Lower lobe of right lung (tissue), 2 donors: ENCODE measurements around the gene PCOLCE2. TPM values are rescaled to one million over a fixed set of nuclear protein-coding genes. Genes with fewer than 3 reads are reported as not detected.

Source experiments
- ATAC-seq, 2 donors: fragments of 200-7000 bp; cut with Tn5 transposase; one replicate each; pipeline ENCODE4 v1.9.1; 2020 to 2022; ENCODE audit warnings: mild to moderate bottlenecking in 2 of 2, moderate library complexity in 2 of 2
- DNase-seq: peaks from one replicate; pipeline ENCODE4 v3.0.0-alpha.2; 2020
- H3K27ac ChIP-seq: fragments of 200-600 bp; one replicate; pipeline ENCODE4 v1.8.0; 2022
- H3K27me3 ChIP-seq: fragments of 200-600 bp; one replicate; pipeline ENCODE4 v1.8.0; 2022; ENCODE audit warnings: low read depth
- H3K36me3 ChIP-seq: fragments of 200-600 bp; one replicate; pipeline ENCODE4 v1.8.0; 2022; ENCODE audit warnings: mild to moderate bottlenecking
- H3K4me1 ChIP-seq: fragments of 200-600 bp; one replicate; pipeline ENCODE4 v1.8.0; 2022
- H3K4me3 ChIP-seq: fragments of 200-600 bp; one replicate; pipeline ENCODE4 v1.8.0; 2022; ENCODE audit warnings: mild to moderate bottlenecking
- H3K9me3 ChIP-seq: fragments of 200-600 bp; one replicate; pipeline ENCODE4 v1.8.0; 2022
- intact Hi-C: fragments of 100-400 bp; cut with DNase I; formaldehyde crosslinking; loops from one replicate; pipeline ENCODE4 v1.11.0; 2022
- long read RNA-seq: library from polyadenylated mRNA; unstranded; transcript quantifications from one replicate; pipeline ENCODE4 v2.0.0, GENCODE V29; 2021
- total RNA-seq: library from RNA; stranded (reverse); fragmentation: NEBNext Ultra II Directional; extraction: Animal tissue kit (Norgen Biotek cat#: 25700); gene quantifications from one replicate; pipeline ENCODE4 v1.2.1, GENCODE V29; 2021
- TF ChIP-seq, protein P1 (sequence below): fragments of 200-600 bp; IDR thresholded peaks from one replicate; pipeline ENCODE4 v1.8.0; 2022; ENCODE audit warnings: antibody characterized with exemption, mild to moderate bottlenecking
- donor health status: DM: no; HTN: yes; CAD: no; lungs with severe emphysema.

The PCOLCE2 gene
- 41.0 TPM for total RNA-seq
- long read RNA-seq, transcript PCOLCE2-201 (9 exons, 2,021 nt): major isoform, 66 of 82 reads
- long read RNA-seq, partial matches to known transcripts: 7 of 82 reads
- long read RNA-seq, other reads (novel, unspliced or antisense): 8 of 82 reads

DNA sequence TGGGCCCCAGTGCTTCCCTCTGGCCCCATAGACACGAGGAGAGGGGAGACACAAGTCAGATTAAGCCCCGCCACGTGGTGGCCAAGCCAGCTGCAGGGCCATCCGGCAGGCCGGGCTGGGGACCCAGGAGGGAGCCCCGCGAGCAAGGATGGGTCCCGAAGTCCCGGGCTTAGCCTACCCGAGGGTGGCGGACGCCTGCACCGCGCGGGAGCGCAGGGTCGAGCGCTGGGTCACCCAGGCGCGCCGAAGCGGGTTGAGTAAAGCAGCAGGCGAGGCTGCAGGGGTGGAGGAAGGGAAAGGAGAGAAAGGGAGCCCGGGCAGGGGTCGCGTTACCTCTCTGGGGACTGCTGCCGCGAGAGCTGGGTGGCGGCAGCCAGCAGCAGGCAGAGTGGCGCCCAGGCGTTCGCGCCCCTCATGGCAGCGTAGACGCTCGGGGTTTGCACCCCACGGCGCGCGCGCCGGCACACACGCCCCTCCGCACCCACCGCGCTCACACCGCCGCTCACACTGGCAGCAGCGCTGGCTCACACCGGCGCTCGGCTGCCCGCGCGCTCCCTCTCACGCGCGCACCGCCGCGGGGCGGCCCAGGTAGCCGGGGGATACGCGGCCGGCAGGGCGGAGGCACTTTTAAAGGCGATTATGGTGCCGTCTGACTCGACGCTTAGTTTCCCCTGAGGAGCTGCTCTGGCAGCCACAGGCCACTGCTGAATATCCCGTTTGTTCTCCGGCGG, at the start of gene PCOLCE2:
Gene PCOLCE2 (minus strand): TSS at position 603 of the 731 bp plus-strand sequence. CDS start 187 bp downstream, at position 416.
- Histone ChIP-seq H3K27me3 (peaks cover 21% of the 10 kb centered on the region), H3K4me3 (peak within 1 kb of the TSS; percentile 60), H3K36me3 (no peaks in the 10 kb centered on the region), H3K9me3 (no peaks in the 10 kb centered on the region), H3K27ac (peak within 1 kb of the TSS; percentile 68), H3K4me1 (peaks cover 14% of the 10 kb centered on the region)
- DNase-seq: peak; percentile 55
- ATAC-seq: peak; percentile 79 to 81
- TF ChIP-seq, protein P1, sequence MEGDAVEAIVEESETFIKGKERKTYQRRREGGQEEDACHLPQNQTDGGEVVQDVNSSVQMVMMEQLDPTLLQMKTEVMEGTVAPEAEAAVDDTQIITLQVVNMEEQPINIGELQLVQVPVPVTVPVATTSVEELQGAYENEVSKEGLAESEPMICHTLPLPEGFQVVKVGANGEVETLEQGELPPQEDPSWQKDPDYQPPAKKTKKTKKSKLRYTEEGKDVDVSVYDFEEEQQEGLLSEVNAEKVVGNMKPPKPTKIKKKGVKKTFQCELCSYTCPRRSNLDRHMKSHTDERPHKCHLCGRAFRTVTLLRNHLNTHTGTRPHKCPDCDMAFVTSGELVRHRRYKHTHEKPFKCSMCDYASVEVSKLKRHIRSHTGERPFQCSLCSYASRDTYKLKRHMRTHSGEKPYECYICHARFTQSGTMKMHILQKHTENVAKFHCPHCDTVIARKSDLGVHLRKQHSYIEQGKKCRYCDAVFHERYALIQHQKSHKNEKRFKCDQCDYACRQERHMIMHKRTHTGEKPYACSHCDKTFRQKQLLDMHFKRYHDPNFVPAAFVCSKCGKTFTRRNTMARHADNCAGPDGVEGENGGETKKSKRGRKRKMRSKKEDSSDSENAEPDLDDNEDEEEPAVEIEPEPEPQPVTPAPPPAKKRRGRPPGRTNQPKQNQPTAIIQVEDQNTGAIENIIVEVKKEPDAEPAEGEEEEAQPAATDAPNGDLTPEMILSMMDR: no peak
- intact Hi-C loops: no loop called here

DNA sequence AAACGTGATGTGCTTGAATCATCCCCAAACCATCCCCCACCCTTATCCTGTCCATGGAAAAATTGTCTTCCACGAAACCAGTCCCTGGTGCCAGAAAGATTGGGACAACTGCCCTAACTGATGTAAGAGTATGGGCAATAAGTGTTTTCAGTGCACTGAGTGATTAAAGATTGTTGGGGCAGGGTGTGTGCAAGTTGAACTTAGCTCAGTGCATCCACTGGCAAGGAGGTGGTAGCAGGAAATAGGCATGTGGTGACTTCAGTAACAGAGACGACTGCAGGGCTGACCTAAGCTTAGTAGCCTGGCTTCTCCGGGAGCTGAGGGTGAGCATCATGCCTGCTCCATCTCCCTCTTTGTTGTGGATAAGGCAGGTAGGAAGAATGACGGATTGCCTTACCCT, 47.1 kb upstream of the PCOLCE2 start:
- ATAC-seq (no peak), DNase-seq (no peak)
- Histone ChIP-seq H3K9me3 (no peaks in the 10 kb centered on the region), H3K4me1 (no peaks in the 10 kb centered on the region), H3K36me3 (no peaks in the 10 kb centered on the region), H3K27ac (no peak overlapping the region), H3K4me3 (no peak overlapping the region), H3K27me3 (peaks cover 4% of the 10 kb centered on the region)
- intact Hi-C loops: no loop called here
- TF ChIP-seq, protein P1: no peak

DNA sequence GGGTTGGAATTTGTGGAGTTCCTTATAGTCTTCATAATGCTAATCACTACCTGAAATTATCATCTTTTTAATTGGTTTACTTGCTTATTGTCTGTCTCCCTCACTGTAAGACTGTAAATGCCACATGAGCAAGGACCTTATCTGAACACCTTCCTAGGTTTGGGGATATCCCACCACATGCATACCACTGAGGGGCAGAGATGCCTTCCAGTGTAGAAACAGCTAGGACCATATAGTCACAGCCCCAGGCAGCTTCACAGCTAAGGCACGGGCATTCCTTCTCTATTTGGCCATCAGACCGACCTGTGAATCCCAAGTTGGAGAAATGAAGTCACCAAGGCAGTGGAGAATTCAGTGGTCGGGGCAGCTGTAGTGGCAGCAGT, 46.0 kb upstream of the PCOLCE2 start:
- Histone ChIP-seq H3K4me3 (no peak overlapping the region), H3K4me1 (no peaks in the 10 kb centered on the region), H3K27ac (no peak overlapping the region), H3K36me3 (no peaks in the 10 kb centered on the region), H3K9me3 (no peaks in the 10 kb centered on the region), H3K27me3 (peaks cover 4% of the 10 kb centered on the region)
- no peak for DNase-seq
- intact Hi-C loops: no loop called here
- TF ChIP-seq, protein P1: no peak
- ATAC-seq: no peak

DNA sequence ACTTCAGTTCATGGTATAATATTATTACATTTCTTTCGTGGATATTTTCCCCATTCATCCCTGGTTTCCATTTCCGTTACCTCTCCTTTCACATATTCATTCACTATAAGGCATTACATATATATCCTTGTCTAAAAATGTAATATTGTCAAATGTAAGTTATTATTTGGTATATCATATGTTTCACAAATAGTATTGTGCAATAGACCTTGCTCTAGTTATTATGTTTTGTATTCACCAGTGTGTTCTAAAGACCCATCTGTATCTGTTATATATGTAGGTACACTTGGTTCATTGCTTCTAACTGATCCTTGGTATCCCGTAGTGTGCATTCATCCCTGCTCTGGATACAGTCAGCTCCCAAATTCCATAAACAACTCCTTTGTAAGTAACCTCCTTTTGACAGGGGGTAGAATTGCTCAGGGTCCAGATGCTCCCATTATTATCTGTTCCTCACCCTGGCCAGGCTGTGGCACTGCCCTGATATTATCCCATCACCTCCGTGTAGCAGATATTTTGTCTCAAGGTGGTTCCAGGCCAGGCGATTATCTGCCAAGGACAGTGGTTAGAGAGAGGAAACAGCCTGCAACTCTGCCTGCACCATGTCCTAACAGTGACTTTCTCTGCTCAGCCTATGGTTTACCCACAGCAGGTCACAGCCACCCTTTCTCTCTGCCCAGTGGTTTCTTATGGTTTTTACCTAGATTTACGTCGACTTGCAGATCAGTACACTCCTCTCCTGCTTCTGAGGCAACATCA, 45.4 kb upstream of the PCOLCE2 start:
- intact Hi-C loops: no loop called here
- peaks cover 4% of the 10 kb centered on the region for H3K27me3 ChIP-seq
- no peak overlapping the region for H3K4me3 ChIP-seq
- TF ChIP-seq, protein P1: no peak
- DNase-seq (no peak), ATAC-seq (no peak)
- no peaks in the 10 kb centered on the region for H3K4me1 ChIP-seq
- no peaks in the 10 kb centered on the region for H3K9me3 ChIP-seq
- H3K36me3 ChIP-seq: no peaks in the 10 kb centered on the region
- no peak overlapping the region for H3K27ac ChIP-seq

DNA sequence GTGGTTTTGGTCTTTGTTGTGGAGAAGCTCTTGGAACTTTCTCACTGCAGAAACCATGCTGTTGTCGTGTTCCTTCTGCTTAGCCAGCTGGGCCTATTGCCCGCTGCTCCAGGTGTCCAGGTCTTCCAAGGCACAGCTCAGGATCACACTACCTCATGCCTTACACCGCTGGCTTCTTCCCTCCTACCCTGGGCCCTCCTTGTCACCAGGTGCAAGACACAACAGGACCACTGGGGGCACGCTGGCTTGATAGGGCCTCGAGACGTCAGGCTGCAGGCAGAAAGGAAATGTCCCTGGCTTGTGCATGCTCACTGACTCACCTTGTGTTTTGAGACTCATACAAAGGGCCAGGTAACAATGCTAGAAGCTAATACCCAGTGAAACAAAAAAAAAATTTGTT, 42.3 kb upstream of the PCOLCE2 start:
- TF ChIP-seq, protein P1: no peak
- Histone ChIP-seq H3K36me3 (no peaks in the 10 kb centered on the region), H3K4me3 (no peak overlapping the region), H3K4me1 (no peaks in the 10 kb centered on the region), H3K27ac (no peak overlapping the region), H3K9me3 (no peaks in the 10 kb centered on the region), H3K27me3 (peaks cover 3% of the 10 kb centered on the region)
- ATAC-seq (no peak), DNase-seq (no peak)
- intact Hi-C loops: no loop called here
